CD8-positive, alpha-beta memory T cell (primary cell): ENCODE measurements around the gene PRKX. TPM values are rescaled to one million over a fixed set of nuclear protein-coding genes. Genes with fewer than 3 reads are reported as not detected.
"Not testable (repeated sequence)": the region's sequence is repeated elsewhere in the genome, so short reads cannot be mapped to it uniquely, and the experiment has no call there.

Experiments used
- CTCF ChIA-PET: fragments of 350-600 bp; sonication (Branson Sonifier 250); formaldehyde crosslinking; loops from one replicate; lab custom pipeline; 2021; ENCODE audit warnings: antibody characterized with exemption; lab: Charles Lee
- POLR2A ChIA-PET: fragments of 350-600 bp; sonication (Branson Sonifier 250); formaldehyde crosslinking; loops from one replicate; lab custom pipeline; 2021; ENCODE audit warnings: antibody characterized with exemption; lab: Charles Lee
- DNase-seq, 5 donors: peaks; one replicate each; pipeline versions ENCODE4 v3.0.0 to v3.0.0-alpha.2; 2020 to 2022; ENCODE audit warnings: mixed read lengths in 1 of 5
- H3K27ac ChIP-seq: one replicate; pipeline ENCODE4 v1.7.0; 2013; ENCODE audit warnings: low read depth, mild to moderate bottlenecking, low read length, moderate library complexity
- H3K27me3 ChIP-seq: 2 replicates; pipeline ENCODE4 v1.7.0; 2013; ENCODE audit warnings: low read length, mild to moderate bottlenecking; ENCODE audit not compliant: insufficient read depth, poor library complexity, severe bottlenecking
- H3K36me3 ChIP-seq: 2 replicates; pipeline ENCODE4 v1.7.0; 2013; ENCODE audit warnings: mild to moderate bottlenecking, low read length, moderate library complexity; ENCODE audit not compliant: insufficient read depth
- H3K4me1 ChIP-seq: 2 replicates; pipeline ENCODE4 v1.7.0; 2013; ENCODE audit warnings: mild to moderate bottlenecking, low read length, moderate library complexity; ENCODE audit not compliant: insufficient read depth
- H3K4me3 ChIP-seq: 2 replicates; pipeline ENCODE4 v1.7.0; 2013; ENCODE audit warnings: mild to moderate bottlenecking, low read length
- H3K9me3 ChIP-seq: 2 replicates; pipeline ENCODE4 v1.7.0; 2013; ENCODE audit warnings: mild to moderate bottlenecking, low read length
- H3K27ac Mint-ChIP-seq, 8 donors: one replicate each; pipeline ENCODE4 v1.8.0; 2020 to 2021; ENCODE audit warnings: mixed read lengths in 8 of 8, mild to moderate bottlenecking in 6 of 8, inconsistent platforms in 3 of 8, moderate library complexity in 3 of 8
- H3K27me3 Mint-ChIP-seq, 2 donors: one replicate each; pipeline ENCODE4 v1.8.0; 2020 to 2021; ENCODE audit warnings: mixed read lengths in 2 of 2, mild to moderate bottlenecking in 1 of 2, moderate library complexity in 1 of 2
- H3K36me3 Mint-ChIP-seq, 3 donors: one replicate each; pipeline ENCODE4 v1.8.0; 2020 to 2021; ENCODE audit warnings: mixed read lengths in 3 of 3, inconsistent platforms in 1 of 3, mild to moderate bottlenecking in 1 of 3
- H3K4me1 Mint-ChIP-seq, 3 donors: one replicate each; pipeline ENCODE4 v1.8.0; 2020 to 2021; ENCODE audit warnings: mixed read lengths in 3 of 3, inconsistent platforms in 1 of 3, mild to moderate bottlenecking in 1 of 3
- H3K4me3 Mint-ChIP-seq, 7 donors: one replicate each; pipeline ENCODE4 v1.8.0; 2020 to 2021; ENCODE audit warnings: mixed read lengths in 7 of 7, mild to moderate bottlenecking in 6 of 7, moderate library complexity in 4 of 7, inconsistent platforms in 2 of 7
- H3K9me3 Mint-ChIP-seq, 5 donors: one replicate each; pipeline ENCODE4 v1.8.0; 2020 to 2022; ENCODE audit warnings: mixed read lengths in 5 of 5, mild to moderate bottlenecking in 3 of 5, moderate library complexity in 2 of 5, inconsistent platforms in 1 of 5
- polyA plus RNA-seq: library from polyadenylated mRNA; unstranded; fragments of 300-500 nt; fragmentation: Illumina TruSeq; gene quantifications from one replicate; pipeline ENCODE4 v1.2.3, GENCODE V29; 2021
- total RNA-seq, 2 experiments: library from RNA; stranded (reverse); gene quantifications; one replicate each; pipeline ENCODE4 v1.2.3, GENCODE V29; 2021

PRKX gene
- total and polyA plus RNA-seq, 3 experiments from 2014 or later: 41.9 to 79.4 (median 45.9) TPM

DNA sequence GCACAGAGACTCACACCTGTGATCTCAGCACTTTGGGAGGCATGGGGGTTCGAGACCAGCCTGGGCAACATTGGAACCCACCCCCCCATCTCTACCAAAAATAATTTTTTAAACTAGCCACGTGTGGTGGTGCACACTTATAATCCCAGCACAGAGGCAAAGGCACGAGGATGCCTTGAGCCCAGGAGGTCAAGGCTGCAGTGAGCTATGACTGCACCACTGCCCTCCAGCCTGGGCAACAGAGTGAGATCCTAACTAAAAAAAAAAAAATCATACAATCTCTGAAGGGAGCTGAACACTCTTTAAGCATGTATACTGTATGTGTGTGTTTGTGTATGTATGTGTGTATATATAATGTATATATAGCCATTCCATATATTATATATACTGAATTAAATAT lies 2.5 kb upstream of the PRKX start:
- Mint-ChIP-seq H3K27me3 (no peaks in the 10 kb centered on the region), H3K4me1 (peaks cover 8 to 15% (median 14%) of the 10 kb centered on the region in 3 donors), H3K4me3 (peak overlapping the region in 2 of 7 donors; percentile 38 to 72), H3K9me3 (no peaks in the 10 kb centered on the region), H3K27ac (peak overlapping the region in 1 of 8 donors; percentile 54), H3K36me3 (peaks cover 0 to 10% (median 0%) of the 10 kb centered on the region in 3 donors)
- ChIA-PET POLR2A (no interaction called here), CTCF (interaction anchor here (0.9 kb wide), 1 partner anchor 96 kb away, joined by 3 read pairs; no protein-coding TSS in a partner anchor)
- no peak for DNase-seq
- Histone ChIP-seq H3K27ac (no peak overlapping the region), H3K36me3 (no peaks in the 10 kb centered on the region), H3K4me3 (no peak overlapping the region), H3K27me3 (no peaks in the 10 kb centered on the region), H3K4me1 (peaks cover 5% of the 10 kb centered on the region), H3K9me3 (no peaks in the 10 kb centered on the region)

DNA sequence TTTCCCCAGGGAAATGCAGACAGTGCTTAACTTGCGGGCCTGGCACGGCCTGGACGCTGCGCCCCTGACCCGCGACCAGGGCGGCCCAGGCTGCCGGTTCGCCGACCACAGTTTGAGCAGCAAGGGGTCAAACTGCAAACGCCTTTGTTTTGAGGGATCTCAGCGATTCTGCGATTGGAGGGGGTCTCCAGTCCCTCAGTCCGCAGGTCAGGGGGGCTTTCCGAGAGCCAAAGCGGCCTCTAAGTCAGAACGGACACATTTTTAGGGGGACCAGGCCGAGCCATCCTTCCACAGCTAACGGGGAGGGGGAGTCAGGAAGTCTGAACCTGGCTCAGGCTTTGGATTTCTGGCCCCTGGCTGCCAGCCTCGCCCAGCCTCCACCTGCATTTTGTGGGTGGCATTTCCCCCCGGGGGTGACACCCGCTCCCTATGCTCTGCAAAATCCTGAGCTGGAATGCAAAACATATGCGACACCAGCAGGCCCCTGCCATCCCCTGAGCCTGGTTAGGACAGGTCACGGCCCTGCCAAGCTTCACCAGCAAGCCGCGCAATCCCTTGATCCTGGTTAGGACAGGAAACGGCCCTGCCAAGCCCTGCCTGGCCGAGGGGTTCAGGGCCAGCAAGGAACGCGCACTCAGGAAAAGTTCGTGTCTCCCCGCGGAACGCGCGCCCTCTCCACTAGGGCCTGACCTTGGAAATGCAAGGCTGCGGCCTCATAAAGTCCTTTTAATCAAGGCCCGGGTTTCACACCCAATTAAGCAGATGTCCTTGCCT lies 1.4 kb upstream of the PRKX start:
- Mint-ChIP-seq H3K4me3 (peak overlapping the region in 5 of 7 donors; percentile 20 to 94 (median 65)), H3K4me1 (peaks cover 18 to 25% (median 21%) of the 10 kb centered on the region in 3 donors), H3K27ac (peak overlapping the region in 3 of 8 donors; percentile 20 to 85 (median 54))
- H3K4me3 ChIP-seq, H3K27ac ChIP-seq, DNase-seq, H3K27me3 Mint-ChIP-seq, H3K9me3 ChIP-seq, H3K9me3 Mint-ChIP-seq, POLR2A ChIA-PET, H3K36me3 ChIP-seq, H3K27me3 ChIP-seq, H3K36me3 Mint-ChIP-seq: not testable (repeated sequence)
- H3K4me1 ChIP-seq: peaks cover 10% of the 10 kb centered on the region
- CTCF ChIA-PET: interaction anchor here (0.9 kb wide), 1 partner anchor 97 kb away, joined by 3 read pairs; no protein-coding TSS in a partner anchor

DNA sequence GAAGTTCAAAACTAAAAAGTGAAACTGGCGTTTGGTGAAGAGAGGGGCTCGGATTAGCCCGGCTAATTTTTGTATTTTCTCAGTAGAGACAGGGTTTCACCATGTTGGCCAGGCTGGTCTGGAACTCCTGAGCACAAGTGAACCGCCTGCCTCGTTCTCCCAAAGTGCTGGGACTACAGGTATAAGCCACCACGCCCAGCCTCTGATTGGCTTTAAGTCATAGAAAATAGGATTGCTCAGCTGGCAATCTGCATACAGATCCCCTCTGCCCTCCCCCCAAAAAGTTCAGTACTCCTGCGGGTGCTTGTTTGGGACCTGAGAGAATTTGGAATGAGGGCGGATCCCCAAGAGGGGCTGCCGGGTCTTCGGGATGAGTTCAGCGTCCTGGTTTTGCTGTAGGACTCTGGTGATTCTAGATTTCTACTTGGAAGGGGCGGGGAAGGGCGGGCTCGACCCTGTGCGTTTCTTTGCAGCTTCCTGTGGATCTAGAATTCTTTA lies 537 bp upstream of the PRKX start:
- POLR2A ChIA-PET: interaction anchor here (1.3 kb wide), 1 partner anchor 14 kb away, joined by 4 read pairs; no protein-coding TSS in a partner anchor
- Mint-ChIP-seq H3K4me3 (peak overlapping the region; percentile 76 to 94 (median 88)), H3K27ac (peak overlapping the region; percentile 58 to 96 (median 86)), H3K27me3 (no peaks in the 10 kb centered on the region), H3K9me3 (no peaks in the 10 kb centered on the region), H3K4me1 (peaks cover 25 to 34% (median 25%) of the 10 kb centered on the region in 3 donors), H3K36me3 (peaks cover 0 to 10% (median 0%) of the 10 kb centered on the region in 3 donors)
- Histone ChIP-seq H3K27ac (peak overlapping the region; percentile 43), H3K36me3 (no peaks in the 10 kb centered on the region), H3K27me3 (no peaks in the 10 kb centered on the region), H3K9me3 (no peaks in the 10 kb centered on the region), H3K4me1 (peaks cover 10% of the 10 kb centered on the region), H3K4me3 (peak overlapping the region; percentile 61)
- DNase-seq: no peak
- CTCF ChIA-PET: interaction anchor here (0.9 kb wide), 1 partner anchor 10 kb away, joined by 3 read pairs; no protein-coding TSS in a partner anchor

DNA sequence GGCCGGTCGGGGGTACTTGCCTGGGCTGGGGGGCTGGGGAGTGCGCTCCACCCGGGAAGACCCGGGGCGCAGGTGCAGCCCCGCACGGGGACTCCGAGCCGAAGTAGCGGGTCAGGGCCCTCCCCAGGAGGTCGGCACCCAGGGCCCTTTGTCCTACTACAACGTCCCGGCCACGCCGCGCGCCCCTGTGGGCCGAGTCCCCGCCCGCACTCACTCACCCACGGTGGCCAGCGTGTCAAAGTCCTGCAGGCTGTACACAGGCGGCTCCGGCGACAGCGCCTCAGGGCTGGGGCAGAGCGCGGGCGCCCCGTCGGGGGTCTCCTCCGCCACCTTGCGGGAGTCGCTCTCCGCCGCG lies 602 bp downstream of the PRKX start:
- Mint-ChIP-seq H3K9me3 (no peaks in the 10 kb centered on the region), H3K36me3 (peaks cover 0 to 12% (median 3%) of the 10 kb centered on the region in 3 donors), H3K4me3 (peak overlapping the region; percentile 90 to 98 (median 95)), H3K4me1 (peaks cover 31 to 45% (median 35%) of the 10 kb centered on the region in 3 donors), H3K27ac (peak overlapping the region in 1 of 8 donors; percentile 96), H3K27me3 (no peaks in the 10 kb centered on the region)
- no peaks in the 10 kb centered on the region for H3K36me3 ChIP-seq
- H3K27ac ChIP-seq: peak overlapping the region; percentile 67
- no peaks in the 10 kb centered on the region for H3K9me3 ChIP-seq
- no peaks in the 10 kb centered on the region for H3K27me3 ChIP-seq
- ChIA-PET POLR2A (interaction anchor here (1.3 kb wide), 1 partner anchor 13 kb away, joined by 4 read pairs; no protein-coding TSS in a partner anchor), CTCF (interaction anchor here (0.7 kb wide), 1 partner anchor 8 kb away, joined by 3 read pairs; no protein-coding TSS in a partner anchor)
- peak in 1 of 5 donors; percentile 17 for DNase-seq
- H3K4me1 ChIP-seq: peaks cover 17% of the 10 kb centered on the region
- H3K4me3 ChIP-seq: peak overlapping the region; percentile 75

DNA sequence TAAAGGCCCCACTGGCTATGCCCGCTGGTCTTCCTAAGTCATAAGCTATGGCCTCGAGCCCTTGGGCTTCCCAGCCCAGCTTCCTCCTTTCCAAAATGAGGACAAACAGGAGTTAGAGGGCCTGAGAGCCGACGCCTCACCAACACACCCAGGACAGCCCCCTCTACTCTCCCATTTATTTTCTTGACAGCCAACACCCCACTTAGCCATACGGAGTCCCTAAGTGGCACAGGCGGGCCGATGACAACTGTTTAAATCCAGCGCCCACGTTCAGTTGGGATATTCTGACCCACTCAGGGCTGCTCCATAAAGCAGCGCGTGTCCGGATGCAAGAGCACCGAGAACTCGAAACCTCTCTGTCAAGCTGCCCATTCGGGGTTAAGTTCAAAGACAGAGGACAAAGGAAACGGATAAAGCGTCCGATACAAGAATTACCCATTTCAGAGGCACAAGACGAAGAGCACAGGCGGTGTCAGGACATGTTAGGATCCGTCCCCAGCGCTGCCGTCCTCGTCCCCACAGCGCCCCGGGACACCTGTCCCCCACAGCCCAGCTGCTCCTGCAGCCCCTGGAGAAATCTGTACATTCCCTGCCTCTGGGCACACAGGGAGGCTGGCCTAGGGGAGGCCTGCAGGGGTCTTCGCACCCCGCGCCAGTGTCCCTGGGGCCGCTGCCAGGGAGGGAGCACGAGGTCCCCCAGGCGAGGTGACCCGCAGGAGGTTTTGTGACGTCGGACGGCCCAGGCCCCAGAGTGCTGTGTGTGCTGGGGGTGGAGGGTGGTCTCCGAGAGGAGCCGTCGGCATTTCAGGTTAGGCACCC lies 1.2 kb downstream of the PRKX start:
- Mint-ChIP-seq H3K9me3 (no peaks in the 10 kb centered on the region), H3K4me3 (peak overlapping the region; percentile 90 to 98 (median 95)), H3K27ac (peak overlapping the region; percentile 90 to 98 (median 96)), H3K36me3 (peaks cover 2 to 12% (median 3%) of the 10 kb centered on the region in 3 donors), H3K4me1 (peaks cover 35 to 51% (median 41%) of the 10 kb centered on the region in 3 donors), H3K27me3 (no peaks in the 10 kb centered on the region)
- Histone ChIP-seq H3K27ac (peak overlapping the region; percentile 67), H3K4me1 (peaks cover 18% of the 10 kb centered on the region), H3K36me3 (no peaks in the 10 kb centered on the region), H3K27me3 (no peaks in the 10 kb centered on the region), H3K4me3 (peak overlapping the region; percentile 75), H3K9me3 (no peaks in the 10 kb centered on the region)
- peak in 2 of 5 donors; percentile 29 to 47 for DNase-seq
- CTCF ChIA-PET: no interaction called here
- POLR2A ChIA-PET: no interaction called here

DNA sequence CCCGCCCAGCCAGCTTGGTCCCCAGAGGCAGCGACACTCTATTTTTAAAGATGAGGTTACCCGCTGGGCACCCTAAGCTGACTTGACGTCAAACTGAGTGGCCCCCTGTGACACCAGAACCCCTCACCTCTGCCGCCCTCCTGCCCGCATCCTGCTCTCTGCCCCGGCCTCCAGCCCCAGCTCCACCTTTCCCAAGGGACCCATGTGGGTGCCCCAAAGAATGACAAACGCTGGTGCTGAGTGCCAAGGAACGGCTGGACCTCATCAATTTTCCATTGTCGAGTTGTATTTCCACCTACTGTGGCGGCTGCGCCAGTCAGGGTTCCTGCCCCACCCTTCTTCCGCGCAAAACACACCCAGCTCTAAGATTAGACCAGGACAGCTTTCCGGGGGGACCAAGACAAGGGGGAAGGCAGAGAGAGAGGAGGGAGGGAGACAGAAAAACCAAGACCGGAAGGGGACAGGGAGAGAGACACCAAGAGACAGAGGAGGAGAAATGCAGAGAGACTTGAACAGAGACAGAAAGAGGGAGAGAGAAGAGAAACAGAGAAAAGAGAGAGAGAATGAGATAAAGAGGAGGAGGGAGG lies 2.0 kb downstream of the PRKX start:
- Mint-ChIP-seq H3K27ac (peak overlapping the region; percentile 90 to 98 (median 96)), H3K9me3 (no peaks in the 10 kb centered on the region), H3K36me3 (peaks cover 2 to 14% (median 3%) of the 10 kb centered on the region in 3 donors), H3K4me1 (peaks cover 44 to 60% (median 50%) of the 10 kb centered on the region in 3 donors), H3K27me3 (peaks cover 0 to 2% of the 10 kb centered on the region in 2 donors), H3K4me3 (peak overlapping the region; percentile 90 to 98 (median 95))
- Histone ChIP-seq H3K36me3 (no peaks in the 10 kb centered on the region), H3K9me3 (no peaks in the 10 kb centered on the region), H3K27ac (peak overlapping the region; percentile 67), H3K4me3 (peak overlapping the region; percentile 75), H3K27me3 (no peaks in the 10 kb centered on the region), H3K4me1 (peaks cover 26% of the 10 kb centered on the region)
- ChIA-PET CTCF (no interaction called here), POLR2A (interaction anchor here (1.0 kb wide), 1 partner anchor 11 kb away, joined by 3 read pairs; no protein-coding TSS in a partner anchor)
- peak; percentile 17 to 54 (median 22) for DNase-seq

DNA sequence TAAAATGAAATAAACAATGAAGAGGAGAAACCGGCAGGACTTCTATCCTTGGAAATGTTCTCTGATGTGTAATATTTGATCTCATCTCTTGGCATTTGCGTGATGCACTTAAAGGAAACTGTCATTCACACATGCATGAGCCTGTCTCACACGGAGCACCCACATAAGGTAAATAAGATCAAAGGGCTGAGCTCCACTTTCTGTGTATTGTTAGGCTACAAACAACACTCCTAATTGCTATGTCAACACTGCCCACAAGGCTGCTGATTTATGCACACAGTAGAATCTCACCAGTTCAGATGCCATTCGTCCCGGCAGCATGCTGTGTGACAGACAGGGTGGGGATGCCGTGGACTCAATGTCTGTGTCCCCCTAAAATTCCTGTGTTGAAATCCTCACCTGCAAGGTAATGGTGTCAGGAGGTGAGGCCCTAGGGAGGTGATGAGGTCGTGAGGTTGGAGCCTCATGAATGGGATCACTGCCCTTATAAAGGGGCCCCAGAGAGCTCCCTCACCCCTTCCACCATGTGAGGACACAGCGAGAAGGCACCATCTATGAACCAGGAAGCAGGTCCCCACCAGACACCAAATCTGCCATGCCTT lies 5.7 kb downstream of the PRKX start:
- Mint-ChIP-seq H3K4me3 (peak overlapping the region; percentile 47 to 86 (median 73)), H3K4me1 (peaks cover 71 to 95% (median 77%) of the 10 kb centered on the region in 3 donors), H3K36me3 (peaks cover 3 to 28% (median 10%) of the 10 kb centered on the region in 3 donors), H3K27ac (peak overlapping the region; percentile 86 to 98 (median 96))
- H3K9me3 ChIP-seq, H3K36me3 ChIP-seq, H3K9me3 Mint-ChIP-seq, POLR2A ChIA-PET, H3K4me3 ChIP-seq, H3K27me3 Mint-ChIP-seq, H3K27me3 ChIP-seq, CTCF ChIA-PET: not testable (repeated sequence)
- H3K27ac ChIP-seq: peak overlapping the region; percentile 38
- H3K4me1 ChIP-seq: peaks cover 47% of the 10 kb centered on the region
- peak; percentile 6 to 71 (median 22) for DNase-seq
